SK-N-SH treated with all-trans-retinoic acid at 6 μM for 48 hours (cell line): ENCODE results near the gene MALRD1.

Experiments used
- ATAC-seq: fragments of 200-7000 bp; cut with Tn5 transposase; 3 replicates; pipeline ENCODE4 v1.9.1; 2020; ENCODE audit warnings: mild to moderate bottlenecking, moderate library complexity
- ARNTL ChIP-seq: fragments of 450-650 bp; formaldehyde crosslinking; IDR thresholded peaks from 2 replicates; pipeline ENCODE4 v1.5.0; 2020; ENCODE audit warnings: low read depth, mild to moderate bottlenecking, moderate library complexity, borderline replicate concordance
- BACH2 ChIP-seq: fragments of 250-450 bp; sonication (Bioruptor Pico); IDR thresholded peaks from 2 replicates; pipeline ENCODE4 v1.9.0; 2021; ENCODE audit warnings: mild to moderate bottlenecking, borderline replicate concordance
- CSDC2 ChIP-seq: fragments of 250-450 bp; sonication (Bioruptor Pico); IDR thresholded peaks from 2 replicates; pipeline ENCODE4 v1.5.0; 2020; ENCODE audit warnings: mild to moderate bottlenecking, moderate library complexity
- GLIS3 ChIP-seq: fragments of 250-450 bp; sonication (Bioruptor Pico); IDR thresholded peaks from 2 replicates; pipeline ENCODE4 v1.5.0; 2020; ENCODE audit warnings: mild to moderate bottlenecking, moderate library complexity
- ISL1 ChIP-seq: fragments of 250-450 bp; sonication (Bioruptor Pico); IDR thresholded peaks from 2 replicates; pipeline ENCODE4 v2.1.2; 2022; ENCODE audit warnings: mild to moderate bottlenecking, moderate library complexity
- OSR1 ChIP-seq: fragments of 250-450 bp; sonication (Bioruptor Pico); IDR thresholded peaks from 2 replicates; pipeline ENCODE4 v1.8.0; 2022; ENCODE audit warnings: moderate library complexity, mild to moderate bottlenecking, inconsistent platforms
- POU6F1 ChIP-seq: fragments of 250-450 bp; sonication (Bioruptor Pico); IDR thresholded peaks from 2 replicates; pipeline ENCODE4 v1.8.0; 2021; ENCODE audit warnings: low read depth, mild to moderate bottlenecking, moderate library complexity, borderline replicate concordance
- PPARA ChIP-seq: fragments of 250-450 bp; sonication (Bioruptor Pico); IDR thresholded peaks from 2 replicates; pipeline ENCODE4 v1.5.0; 2020; ENCODE audit warnings: mild to moderate bottlenecking, borderline replicate concordance
- RARB ChIP-seq: fragments of 250-450 bp; sonication (Bioruptor Pico); IDR thresholded peaks from 2 replicates; pipeline ENCODE4 v1.8.0; 2021; ENCODE audit warnings: mild to moderate bottlenecking, moderate library complexity
- SNAI2 ChIP-seq: fragments of 250-450 bp; sonication (Bioruptor Pico); IDR thresholded peaks from 2 replicates; pipeline ENCODE4 v1.5.0; 2020; ENCODE audit warnings: mild to moderate bottlenecking, moderate library complexity
- TCF4 ChIP-seq: fragments of 250-450 bp; sonication (Bioruptor Pico); IDR thresholded peaks from 2 replicates; pipeline ENCODE4 v1.8.0; 2021; ENCODE audit warnings: mild to moderate bottlenecking, moderate library complexity, borderline replicate concordance
- TOX ChIP-seq: fragments of 250-450 bp; sonication (Bioruptor Pico); IDR thresholded peaks from 2 replicates; pipeline ENCODE4 v1.8.0; 2021; ENCODE audit warnings: mild to moderate bottlenecking, moderate library complexity, borderline replicate concordance
- TSHZ2 ChIP-seq: fragments of 250-450 bp; sonication (Bioruptor Pico); IDR thresholded peaks from 2 replicates; pipeline ENCODE4 v1.5.0; 2020; ENCODE audit warnings: mild to moderate bottlenecking, moderate library complexity
- ZC3H10 ChIP-seq: fragments of 250-450 bp; sonication (Bioruptor Pico); IDR thresholded peaks from 2 replicates; pipeline ENCODE4 v1.5.1; 2021; ENCODE audit warnings: mild to moderate bottlenecking, moderate library complexity
- ZFP3 ChIP-seq: fragments of 250-450 bp; sonication (Bioruptor Pico); IDR thresholded peaks from 2 replicates; pipeline ENCODE4 v1.5.0; 2020; ENCODE audit warnings: mild to moderate bottlenecking, moderate library complexity
- ZFP30 ChIP-seq: fragments of 450-650 bp; formaldehyde crosslinking; IDR thresholded peaks from 2 replicates; pipeline ENCODE4 v1.5.0; 2022; ENCODE audit warnings: mild to moderate bottlenecking, moderate library complexity
- ZNF565 ChIP-seq: fragments of 450-650 bp; formaldehyde crosslinking; conservative IDR thresholded peaks from 2 replicates; pipeline ENCODE4 v1.5.0; 2020; ENCODE audit warnings: low read depth, mild to moderate bottlenecking, moderate library complexity
- ZNF70 ChIP-seq: fragments of 450-650 bp; formaldehyde crosslinking; IDR thresholded peaks from 2 replicates; pipeline ENCODE4 v1.5.0; 2020; ENCODE audit warnings: mild to moderate bottlenecking, moderate library complexity
- ZNF8 ChIP-seq: fragments of 450-650 bp; formaldehyde crosslinking; IDR thresholded peaks from 2 replicates; pipeline ENCODE4 v1.5.0; 2020; ENCODE audit warnings: mild to moderate bottlenecking, moderate library complexity
- TF ChIP-seq, protein P1 (sequence below): fragments of 250-450 bp; sonication (Bioruptor Pico); IDR thresholded peaks from 2 replicates; pipeline ENCODE4 v1.5.1; 2021; ENCODE audit warnings: mild to moderate bottlenecking, moderate library complexity
- TF ChIP-seq, protein P2 (sequence below): fragments of 250-450 bp; sonication (Bioruptor Pico); IDR thresholded peaks from 2 replicates; pipeline ENCODE4 v1.8.0; 2020; ENCODE audit warnings: mild to moderate bottlenecking, moderate library complexity, borderline replicate concordance

Gene MALRD1

DNA sequence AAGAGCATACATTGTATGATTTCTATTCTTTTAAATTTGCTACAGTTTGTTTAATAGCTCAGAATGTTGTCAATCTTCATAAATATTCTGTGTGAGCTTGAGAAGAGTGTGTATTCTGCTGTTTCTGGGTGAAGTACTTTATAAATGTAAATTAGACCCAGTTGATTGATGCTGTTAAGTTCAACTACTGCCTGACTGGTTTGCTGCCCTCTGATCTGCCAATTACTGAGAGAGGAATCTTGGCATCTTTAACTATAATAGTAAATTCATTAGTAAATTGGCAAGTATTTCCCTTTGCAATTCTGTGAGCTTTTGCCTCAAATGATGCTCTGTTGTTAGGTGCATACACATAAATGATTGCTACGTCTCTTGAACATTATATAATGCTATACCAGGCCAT lies 512.6 kb downstream of the MALRD1 start:
- ATAC-seq: no peak
- TF ChIP-seq, protein P1, sequence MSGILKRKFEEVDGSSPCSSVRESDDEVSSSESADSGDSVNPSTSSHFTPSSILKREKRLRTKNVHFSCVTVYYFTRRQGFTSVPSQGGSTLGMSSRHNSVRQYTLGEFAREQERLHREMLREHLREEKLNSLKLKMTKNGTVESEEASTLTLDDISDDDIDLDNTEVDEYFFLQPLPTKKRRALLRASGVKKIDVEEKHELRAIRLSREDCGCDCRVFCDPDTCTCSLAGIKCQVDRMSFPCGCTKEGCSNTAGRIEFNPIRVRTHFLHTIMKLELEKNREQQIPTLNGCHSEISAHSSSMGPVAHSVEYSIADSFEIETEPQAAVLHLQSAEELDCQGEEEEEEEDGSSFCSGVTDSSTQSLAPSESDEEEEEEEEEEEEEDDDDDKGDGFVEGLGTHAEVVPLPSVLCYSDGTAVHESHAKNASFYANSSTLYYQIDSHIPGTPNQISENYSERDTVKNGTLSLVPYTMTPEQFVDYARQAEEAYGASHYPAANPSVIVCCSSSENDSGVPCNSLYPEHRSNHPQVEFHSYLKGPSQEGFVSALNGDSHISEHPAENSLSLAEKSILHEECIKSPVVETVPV (CRISPR knock-in tag): no peak

DNA sequence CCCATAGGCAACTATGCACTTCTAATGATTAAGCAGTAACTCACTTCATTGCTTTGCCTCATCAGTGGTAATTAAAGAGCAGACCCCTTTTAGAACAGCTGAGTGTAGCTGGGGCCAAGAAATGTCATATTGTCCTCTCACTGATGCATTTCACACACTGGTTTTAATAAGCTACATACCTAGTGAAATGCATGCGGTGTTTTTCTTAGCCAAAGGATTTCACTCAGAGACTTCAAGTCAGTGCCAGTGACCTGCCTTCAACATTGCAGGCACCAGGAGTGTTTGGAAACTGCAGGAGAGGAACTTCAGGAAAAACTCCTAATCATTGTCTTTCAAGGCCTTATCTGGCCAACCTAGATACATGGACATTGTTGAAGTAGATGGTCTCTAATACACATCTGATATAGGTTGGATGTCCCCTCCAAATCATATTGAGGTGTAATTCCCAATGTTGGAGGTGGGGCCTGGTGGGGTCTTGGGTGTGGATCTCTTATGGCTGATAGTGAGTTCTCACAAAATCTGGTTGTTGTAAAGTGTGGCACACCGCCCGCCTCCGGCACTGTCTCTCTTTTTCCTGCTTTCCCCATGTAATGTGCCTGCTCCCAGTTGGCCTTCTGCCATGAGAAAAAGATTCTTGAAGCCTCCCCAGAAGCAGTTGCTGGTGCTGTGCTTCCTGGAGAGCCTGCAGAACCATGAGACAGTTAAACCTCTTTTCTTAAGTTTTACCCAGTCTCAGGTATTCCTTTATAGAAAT lies 515.0 kb downstream of the MALRD1 start:
- no peak for ATAC-seq

GRCh38 chr10:19570120-19570519 lies 521.5 kb downstream of the MALRD1 start:
- no peak for TF ChIP-seq TOX (CRISPR knock-in tag)
- TF ChIP-seq ARNTL: no peak
- no peak for TF ChIP-seq TSHZ2 (CRISPR knock-in tag)
- no peak for TF ChIP-seq OSR1 (CRISPR knock-in tag)
- TF ChIP-seq ZC3H10 (CRISPR knock-in tag): no peak
- no peak for TF ChIP-seq ZNF8 (CRISPR knock-in tag)
- no peak for TF ChIP-seq GLIS3 (CRISPR knock-in tag)
- no peak for TF ChIP-seq BACH2
- no peak for TF ChIP-seq ZNF565
- TF ChIP-seq TCF4 (CRISPR knock-in tag): no peak
- ATAC-seq: no peak

More for the DNA sequence above, 515.0 kb downstream of the MALRD1 start:
- no peak for TF ChIP-seq POU6F1 (CRISPR knock-in tag)
- no peak for TF ChIP-seq TOX (CRISPR knock-in tag)
- TF ChIP-seq TCF4 (CRISPR knock-in tag): no peak
- TF ChIP-seq BACH2: no peak
- TF ChIP-seq ISL1 (CRISPR knock-in tag): no peak
- TF ChIP-seq PPARA: no peak
- no peak for TF ChIP-seq ZC3H10 (CRISPR knock-in tag)
- no peak for TF ChIP-seq OSR1 (CRISPR knock-in tag)
- TF ChIP-seq ZFP30 (CRISPR knock-in tag): no peak
- TF ChIP-seq ZFP3 (CRISPR knock-in tag): no peak
- no peak for TF ChIP-seq ZNF70 (CRISPR knock-in tag)
- no peak for TF ChIP-seq TSHZ2 (CRISPR knock-in tag)
- TF ChIP-seq CSDC2 (CRISPR knock-in tag): no peak
- TF ChIP-seq SNAI2 (CRISPR knock-in tag): no peak
- no peak for TF ChIP-seq RARB (CRISPR knock-in tag)
- TF ChIP-seq, all 23 proteins: peak for 0

- TF ChIP-seq, protein P2, sequence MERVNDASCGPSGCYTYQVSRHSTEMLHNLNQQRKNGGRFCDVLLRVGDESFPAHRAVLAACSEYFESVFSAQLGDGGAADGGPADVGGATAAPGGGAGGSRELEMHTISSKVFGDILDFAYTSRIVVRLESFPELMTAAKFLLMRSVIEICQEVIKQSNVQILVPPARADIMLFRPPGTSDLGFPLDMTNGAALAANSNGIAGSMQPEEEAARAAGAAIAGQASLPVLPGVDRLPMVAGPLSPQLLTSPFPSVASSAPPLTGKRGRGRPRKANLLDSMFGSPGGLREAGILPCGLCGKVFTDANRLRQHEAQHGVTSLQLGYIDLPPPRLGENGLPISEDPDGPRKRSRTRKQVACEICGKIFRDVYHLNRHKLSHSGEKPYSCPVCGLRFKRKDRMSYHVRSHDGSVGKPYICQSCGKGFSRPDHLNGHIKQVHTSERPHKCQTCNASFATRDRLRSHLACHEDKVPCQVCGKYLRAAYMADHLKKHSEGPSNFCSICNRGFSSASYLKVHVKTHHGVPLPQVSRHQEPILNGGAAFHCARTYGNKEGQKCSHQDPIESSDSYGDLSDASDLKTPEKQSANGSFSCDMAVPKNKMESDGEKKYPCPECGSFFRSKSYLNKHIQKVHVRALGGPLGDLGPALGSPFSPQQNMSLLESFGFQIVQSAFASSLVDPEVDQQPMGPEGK: no peak
- TF ChIP-seq ARNTL (no peak), TSHZ2 (CRISPR knock-in tag) (no peak)
- TF ChIP-seq, protein P1 (CRISPR knock-in tag): no peak
- ATAC-seq: no peak
Observed at GRCh38 chr10:19570991-19571390, 522.4 kb downstream of the MALRD1 start.
